CD4-positive, alpha-beta memory T cell (primary cell): ENCODE measurements around the gene PDE4B. TPM values are rescaled to one million over a fixed set of nuclear protein-coding genes. Genes with fewer than 3 reads are reported as not detected.
A peak's percentile ranks its signal among the peaks of the same experiment; 100 is the strongest.

ENCODE experiments used
- CTCF ChIA-PET: fragments of 350-600 bp; sonication (Branson Sonifier 250); formaldehyde crosslinking; loops from one replicate; lab custom pipeline; 2021; ENCODE audit warnings: inconsistent platforms; ENCODE audit not compliant: partially characterized antibody; lab: Charles Lee
- POLR2A ChIA-PET: fragments of 350-600 bp; sonication (Branson Sonifier 250); formaldehyde crosslinking; loops from one replicate; lab custom pipeline; 2021; ENCODE audit not compliant: partially characterized antibody; lab: Charles Lee
- DNase-seq, 5 donors: peaks; one replicate each; pipeline versions ENCODE4 v3.0.0 to v3.0.0-alpha.2; 2020 to 2022; ENCODE audit warnings: mixed read lengths in 1 of 5
- H3K27ac ChIP-seq: one replicate; pipeline ENCODE4 v1.7.0; 2013; ENCODE audit warnings: low read depth, low read length
- H3K27me3 ChIP-seq: 2 replicates; pipeline ENCODE4 v1.7.0; 2013; ENCODE audit warnings: mild to moderate bottlenecking, low read length, moderate library complexity; ENCODE audit not compliant: insufficient read depth
- H3K36me3 ChIP-seq: 2 replicates; pipeline ENCODE4 v1.7.0; 2013; ENCODE audit warnings: mild to moderate bottlenecking, low read length, moderate library complexity; ENCODE audit not compliant: insufficient read depth
- H3K4me1 ChIP-seq: 2 replicates; pipeline ENCODE4 v1.7.0; 2013; ENCODE audit warnings: mild to moderate bottlenecking, low read length, moderate library complexity; ENCODE audit not compliant: insufficient read depth
- H3K4me3 ChIP-seq, 2 donors: one replicate each; pipeline ENCODE4 v1.7.0; 2013; ENCODE audit warnings: low read length in 2 of 2, mild to moderate bottlenecking in 1 of 2
- H3K9me3 ChIP-seq, 2 donors: one replicate each; pipeline ENCODE4 v1.7.0; 2013; ENCODE audit warnings: low read length in 2 of 2, control low read depth in 1 of 2; ENCODE audit not compliant: control insufficient read depth in 1 of 2
- H3K27ac Mint-ChIP-seq, 7 donors: one replicate each; pipeline ENCODE4 v1.8.0; 2020 to 2021; ENCODE audit warnings: mixed read lengths in 7 of 7, mild to moderate bottlenecking in 6 of 7, inconsistent platforms in 3 of 7, moderate library complexity in 3 of 7
- H3K27me3 Mint-ChIP-seq, 2 donors: one replicate each; pipeline ENCODE4 v1.8.0; 2020 to 2021; ENCODE audit warnings: mixed read lengths in 2 of 2
- H3K36me3 Mint-ChIP-seq, 2 donors: one replicate each; pipeline ENCODE4 v1.8.0; 2020 to 2021; ENCODE audit warnings: mixed read lengths in 2 of 2, inconsistent platforms in 1 of 2, mild to moderate bottlenecking in 1 of 2
- H3K4me1 Mint-ChIP-seq, 4 donors: one replicate each; pipeline ENCODE4 v1.8.0; 2020 to 2021; ENCODE audit warnings: mixed read lengths in 4 of 4, mild to moderate bottlenecking in 1 of 4
- H3K4me3 Mint-ChIP-seq, 8 donors: one replicate each; pipeline ENCODE4 v1.8.0; 2020 to 2021; ENCODE audit warnings: mixed read lengths in 8 of 8, mild to moderate bottlenecking in 7 of 8, moderate library complexity in 6 of 8, inconsistent platforms in 3 of 8
- H3K9me3 Mint-ChIP-seq, 8 donors: one replicate each; pipeline ENCODE4 v1.8.0; 2020 to 2021; ENCODE audit warnings: mixed read lengths in 8 of 8, mild to moderate bottlenecking in 5 of 8, inconsistent platforms in 3 of 8, moderate library complexity in 1 of 8
- intact Hi-C: fragments of 100-400 bp; cut with micrococcal nuclease; formaldehyde crosslinking; loops from one replicate; pipeline ENCODE4 v1.15.1; 2023
- polyA plus RNA-seq, 2 donors: library from polyadenylated mRNA; unstranded; fragments of 300-500 nt; fragmentation: Illumina TruSeq; gene quantifications; one replicate each; pipeline ENCODE4 v1.2.3, GENCODE V29; 2021
- total RNA-seq, 2 experiments: library from RNA; stranded (reverse); gene quantifications; one replicate each; pipeline ENCODE4 v1.2.3, GENCODE V29; 2021

The PDE4B gene
- total and polyA plus RNA-seq, 4 experiments from 2014 or later: 33.8 to 116 (median 40.7) TPM

- H3K4me1 Mint-ChIP-seq: peaks cover 2 to 10% (median 4%) of the 10 kb centered on the region in 4 donors
- ChIA-PET CTCF (interaction anchor here (1.6 kb wide), 1 partner anchor 35 kb away, joined by 4 read pairs; no protein-coding TSS in a partner anchor), POLR2A (no interaction called here)
- peaks cover 0 to 21% (median 9%) of the 10 kb centered on the region in 8 donors for H3K9me3 Mint-ChIP-seq
- H3K4me3 Mint-ChIP-seq: no peak overlapping the region
- H3K27me3 Mint-ChIP-seq: peaks cover 4 to 13% of the 10 kb centered on the region in 2 donors
- no peaks in the 10 kb centered on the region for H3K27me3 ChIP-seq
- intact Hi-C loops: no loop called here
- H3K9me3 ChIP-seq: no peaks in the 10 kb centered on the region
- DNase-seq: no peak
- H3K4me3 ChIP-seq: no peak overlapping the region
- H3K4me1 ChIP-seq: no peaks in the 10 kb centered on the region
- no peaks in the 10 kb centered on the region for H3K36me3 ChIP-seq
- H3K36me3 Mint-ChIP-seq: no peaks in the 10 kb centered on the region
- H3K27ac Mint-ChIP-seq: no peak overlapping the region
- H3K27ac ChIP-seq: no peak overlapping the region
Measured at GRCh38 chr1:66207484-66207883, 414.8 kb downstream of the PDE4B start.

GRCh38 chr1:66208632-66209031 is 415.9 kb downstream of the PDE4B start:
- no peak for DNase-seq
- Histone ChIP-seq H3K27me3 (no peaks in the 10 kb centered on the region), H3K4me1 (no peaks in the 10 kb centered on the region), H3K27ac (no peak overlapping the region), H3K4me3 (no peak overlapping the region), H3K36me3 (no peaks in the 10 kb centered on the region), H3K9me3 (no peaks in the 10 kb centered on the region)
- peaks cover 2 to 10% (median 4%) of the 10 kb centered on the region in 4 donors for H3K4me1 Mint-ChIP-seq
- H3K4me3 Mint-ChIP-seq: no peak overlapping the region
- POLR2A ChIA-PET: interaction anchor here (1.1 kb wide), 1 partner anchor 26 kb away, joined by 3 read pairs; no protein-coding TSS in a partner anchor
- peaks cover 0 to 11% (median 7%) of the 10 kb centered on the region in 8 donors for H3K9me3 Mint-ChIP-seq
- CTCF ChIA-PET: interaction anchor here (0.9 to 1.6 kb wide), 2 partner anchors 34 kb away, joined by 4 read pairs; no protein-coding TSS in a partner anchor
- H3K27ac Mint-ChIP-seq: no peak overlapping the region
- peaks cover 4 to 13% of the 10 kb centered on the region in 2 donors for H3K27me3 Mint-ChIP-seq
- no peaks in the 10 kb centered on the region for H3K36me3 Mint-ChIP-seq
- intact Hi-C loops: no loop called here

GRCh38 chr1:66210635-66211244 is 418.0 kb downstream of the PDE4B start:
- H3K4me3 ChIP-seq: no peak overlapping the region
- H3K4me1 ChIP-seq: peaks cover 11% of the 10 kb centered on the region
- CTCF ChIA-PET: no interaction called here
- Mint-ChIP-seq H3K4me3 (no peak overlapping the region), H3K27me3 (peaks cover 4 to 13% of the 10 kb centered on the region in 2 donors), H3K9me3 (no peaks in the 10 kb centered on the region), H3K4me1 (peaks cover 6 to 10% (median 8%) of the 10 kb centered on the region in 4 donors), H3K36me3 (no peaks in the 10 kb centered on the region), H3K27ac (no peak overlapping the region)
- H3K36me3 ChIP-seq: no peaks in the 10 kb centered on the region
- intact Hi-C loops: no loop called here
- no peaks in the 10 kb centered on the region for H3K27me3 ChIP-seq
- POLR2A ChIA-PET: no interaction called here
- H3K27ac ChIP-seq: no peak overlapping the region
- no peaks in the 10 kb centered on the region for H3K9me3 ChIP-seq
- no peak for DNase-seq

GRCh38 chr1:66211521-66211920 is 418.8 kb downstream of the PDE4B start:
- H3K4me1 ChIP-seq: peaks cover 11% of the 10 kb centered on the region
- no peak overlapping the region for H3K4me3 ChIP-seq
- H3K9me3 Mint-ChIP-seq: no peaks in the 10 kb centered on the region
- no peak overlapping the region for H3K4me3 Mint-ChIP-seq
- DNase-seq: no peak
- H3K27ac Mint-ChIP-seq: no peak overlapping the region
- ChIA-PET CTCF (no interaction called here), POLR2A (no interaction called here)
- intact Hi-C loops: no loop called here
- H3K27me3 Mint-ChIP-seq: peaks cover 3 to 13% of the 10 kb centered on the region in 2 donors
- H3K4me1 Mint-ChIP-seq: peaks cover 6 to 10% (median 8%) of the 10 kb centered on the region in 4 donors
- no peak overlapping the region for H3K27ac ChIP-seq
- no peaks in the 10 kb centered on the region for H3K36me3 Mint-ChIP-seq
- no peaks in the 10 kb centered on the region for H3K9me3 ChIP-seq
- H3K36me3 ChIP-seq: no peaks in the 10 kb centered on the region
- no peaks in the 10 kb centered on the region for H3K27me3 ChIP-seq

- H3K4me1 Mint-ChIP-seq: peaks cover 6 to 10% (median 8%) of the 10 kb centered on the region in 4 donors
- peaks cover 2 to 10% of the 10 kb centered on the region in 2 donors for H3K27me3 Mint-ChIP-seq
- no peak overlapping the region for H3K27ac ChIP-seq
- H3K4me3 ChIP-seq: no peak overlapping the region
- H3K36me3 ChIP-seq: no peaks in the 10 kb centered on the region
- CTCF ChIA-PET: no interaction called here
- intact Hi-C loops: no loop called here
- H3K27ac Mint-ChIP-seq: no peak overlapping the region
- no peak overlapping the region for H3K4me3 Mint-ChIP-seq
- POLR2A ChIA-PET: no interaction called here
- peaks cover 11% of the 10 kb centered on the region for H3K4me1 ChIP-seq
- H3K36me3 Mint-ChIP-seq: no peaks in the 10 kb centered on the region
- H3K9me3 ChIP-seq: no peaks in the 10 kb centered on the region
- no peaks in the 10 kb centered on the region for H3K9me3 Mint-ChIP-seq
- H3K27me3 ChIP-seq: no peaks in the 10 kb centered on the region
- DNase-seq: no peak
Measured at GRCh38 chr1:66213491-66213890, 420.8 kb downstream of the PDE4B start.

- Histone ChIP-seq H3K4me1 (peaks cover 11% of the 10 kb centered on the region), H3K4me3 (no peak overlapping the region), H3K27ac (no peak overlapping the region), H3K36me3 (no peaks in the 10 kb centered on the region), H3K27me3 (no peaks in the 10 kb centered on the region), H3K9me3 (no peaks in the 10 kb centered on the region)
- ChIA-PET POLR2A (no interaction called here), CTCF (interaction anchor here (1.1 to 1.5 kb wide), 2 partner anchors 28 to 256 kb away, joined by 3 to 8 read pairs; no protein-coding TSS in a partner anchor)
- no peaks in the 10 kb centered on the region for H3K36me3 Mint-ChIP-seq
- peak overlapping the region in 2 of 8 donors; percentile 1 to 37 for H3K4me3 Mint-ChIP-seq
- H3K9me3 Mint-ChIP-seq: no peaks in the 10 kb centered on the region
- DNase-seq: peak; percentile 23 to 80 (median 45)
- intact Hi-C loops: no loop called here
- H3K27ac Mint-ChIP-seq: peak overlapping the region in 6 of 7 donors; percentile 4 to 37 (median 18)
- H3K4me1 Mint-ChIP-seq: peaks cover 6 to 10% (median 8%) of the 10 kb centered on the region in 4 donors
- H3K27me3 Mint-ChIP-seq: peaks cover 2 to 6% of the 10 kb centered on the region in 2 donors
Measured at GRCh38 chr1:66214901-66215300, 422.2 kb downstream of the PDE4B start.

GRCh38 chr1:66217021-66217420 is 424.3 kb downstream of the PDE4B start:
- Histone ChIP-seq H3K36me3 (no peaks in the 10 kb centered on the region), H3K27me3 (no peaks in the 10 kb centered on the region), H3K27ac (no peak overlapping the region), H3K4me3 (no peak overlapping the region), H3K4me1 (peaks cover 11% of the 10 kb centered on the region), H3K9me3 (no peaks in the 10 kb centered on the region)
- intact Hi-C loops: no loop called here
- DNase-seq: no peak
- Mint-ChIP-seq H3K4me1 (peaks cover 6 to 10% (median 8%) of the 10 kb centered on the region in 4 donors), H3K4me3 (no peak overlapping the region), H3K27me3 (no peaks in the 10 kb centered on the region), H3K9me3 (no peaks in the 10 kb centered on the region), H3K36me3 (no peaks in the 10 kb centered on the region), H3K27ac (peak overlapping the region in 1 of 7 donors; percentile 64)
- CTCF ChIA-PET: interaction anchor here (2.4 kb wide), 1 partner anchor 230 kb away, joined by 7 read pairs; no protein-coding TSS in a partner anchor
- POLR2A ChIA-PET: no interaction called here
